GM19468 (cell line): Measurements from ENCODE around the gene DRD4.
"Not testable (repeated sequence)": the region's sequence is repeated elsewhere in the genome, so short reads cannot be mapped to it uniquely, and the experiment has no call there.

Source experiments
- ATAC-seq: cut with Tn5 transposase; IDR thresholded peaks from one replicate; pipeline ENCODE4 v1.9.1; 2021; ENCODE audit warnings: mild to moderate bottlenecking, moderate library complexity, moderate number of reproducible peaks; ENCODE audit not compliant: unreplicated experiment; ENCODE audit errors: extremely low read depth

Gene DRD4

GRCh38 chr11:640021-640706 is 3.1 kb downstream of the DRD4 start:
- no peak for ATAC-seq

- no peak for ATAC-seq
Measured at GRCh38 chr11:641806-642370, 4.8 kb downstream of the DRD4 start.

- no peak for ATAC-seq
Measured at GRCh38 chr11:643366-643765, 6.3 kb downstream of the DRD4 start.

- no peak for ATAC-seq
Measured at GRCh38 chr11:643849-644738, 7.0 kb downstream of the DRD4 start.

GRCh38 chr11:645536-645935 is 8.5 kb downstream of the DRD4 start:
- ATAC-seq: no peak

- no peak for ATAC-seq
Measured at GRCh38 chr11:646214-646613, 9.1 kb downstream of the DRD4 start.

- ATAC-seq: not testable (repeated sequence)
Measured at GRCh38 chr11:647672-648158, 10.6 kb downstream of the DRD4 start.

GRCh38 chr11:650482-650881 is 13.4 kb downstream of the DRD4 start:
- ATAC-seq: no peak

- ATAC-seq: not testable (repeated sequence)
Measured at GRCh38 chr11:653136-653535, 16.1 kb downstream of the DRD4 start.

GRCh38 chr11:653837-654236 is 16.8 kb downstream of the DRD4 start:
- ATAC-seq: no peak

- not testable (repeated sequence) for ATAC-seq
Measured at GRCh38 chr11:654444-654843, 17.4 kb downstream of the DRD4 start.

GRCh38 chr11:655036-655726 is 18.1 kb downstream of the DRD4 start:
- no peak for ATAC-seq

- ATAC-seq: no peak
Measured at GRCh38 chr11:656426-656825, 19.4 kb downstream of the DRD4 start.

- ATAC-seq: no peak
Measured at GRCh38 chr11:656866-657265, 19.8 kb downstream of the DRD4 start.

GRCh38 chr11:657691-658126 is 20.6 kb downstream of the DRD4 start:
- ATAC-seq: no peak

- ATAC-seq: no peak
Measured at GRCh38 chr11:659532-660085, 22.5 kb downstream of the DRD4 start.

GRCh38 chr11:660281-660680 is 23.2 kb downstream of the DRD4 start:
- no peak for ATAC-seq

- no peak for ATAC-seq
Measured at GRCh38 chr11:660681-661444, 23.8 kb downstream of the DRD4 start.

GRCh38 chr11:662689-663274 is 25.7 kb downstream of the DRD4 start:
- ATAC-seq: no peak
